GM23248 (cell line): ENCODE results near the gene YIPF4. TPM values are rescaled to one million over a fixed set of nuclear protein-coding genes. Genes with fewer than 3 reads are reported as not detected.
"Not testable (repeated sequence)": the region's sequence is repeated elsewhere in the genome, so short reads cannot be mapped to it uniquely, and the experiment has no call there.

ENCODE experiments used
- DNase-seq: peaks from one replicate; pipeline ENCODE4 v3.0.0-alpha.2; 2015
- H2AFZ ChIP-seq: fragments of 200-600 bp; sonication (generic); 2 replicates; pipeline ENCODE4 v1.6.1; 2016; ENCODE audit warnings: antibody characterized with exemption
- H3F3A ChIP-seq: fragments of 200-600 bp; sonication (generic); 2 replicates; pipeline ENCODE4 v1.6.1; 2016; ENCODE audit warnings: mild to moderate bottlenecking, antibody characterized with exemption, mixed run types; ENCODE audit not compliant: insufficient read depth
- H3K27ac ChIP-seq: fragments of 200-600 bp; sonication (generic); 2 replicates; pipeline ENCODE4 v1.5.1; 2016; ENCODE audit warnings: mild to moderate bottlenecking
- H3K27me3 ChIP-seq: fragments of 200-600 bp; sonication (generic); replicated peaks from 2 replicates; pipeline ENCODE4 v1.6.1; 2016; ENCODE audit warnings: mild to moderate bottlenecking; ENCODE audit not compliant: insufficient read depth
- H3K36me3 ChIP-seq: fragments of 200-600 bp; sonication (generic); 2 replicates; pipeline ENCODE4 v1.6.1; 2016; ENCODE audit warnings: low read depth, mild to moderate bottlenecking
- H3K4me1 ChIP-seq: fragments of 200-600 bp; sonication (generic); 2 replicates; pipeline ENCODE4 v1.6.1; 2016; ENCODE audit warnings: mild to moderate bottlenecking; ENCODE audit not compliant: insufficient read depth
- H3K4me2 ChIP-seq: fragments of 200-600 bp; sonication (generic); one replicate; pipeline ENCODE4 v1.6.1; 2016; ENCODE audit warnings: mild to moderate bottlenecking; ENCODE audit not compliant: unreplicated experiment
- H3K4me3 ChIP-seq: fragments of 200-600 bp; sonication (generic); 2 replicates; pipeline ENCODE4 v1.5.1; 2016; ENCODE audit warnings: mild to moderate bottlenecking
- H3K79me2 ChIP-seq: fragments of 200-600 bp; sonication (generic); 2 replicates; pipeline ENCODE4 v1.6.1; 2016; ENCODE audit warnings: mild to moderate bottlenecking; ENCODE audit not compliant: insufficient read depth
- H3K9ac ChIP-seq: fragments of 200-600 bp; sonication (generic); 2 replicates; pipeline ENCODE4 v1.6.1; 2016; ENCODE audit warnings: mild to moderate bottlenecking
- H3K9me2 ChIP-seq: fragments of 200-600 bp; sonication (generic); 2 replicates; pipeline ENCODE4 v1.6.1; 2016; ENCODE audit warnings: mixed run types, mild to moderate bottlenecking, moderate library complexity; ENCODE audit not compliant: insufficient read depth
- H3K9me3 ChIP-seq: fragments of 200-600 bp; sonication (generic); one replicate; pipeline ENCODE4 v1.6.1; 2017; ENCODE audit warnings: low read depth
- H4K20me1 ChIP-seq: fragments of 200-600 bp; sonication (generic); 2 replicates; pipeline ENCODE4 v1.6.0; 2016; ENCODE audit not compliant: insufficient read depth
- EZH2 ChIP-seq: fragments of 200-600 bp; sonication (generic); IDR thresholded peaks from 2 replicates; pipeline ENCODE4 v1.6.1; 2018; ENCODE audit warnings: antibody characterized with exemption, mild to moderate bottlenecking; ENCODE audit not compliant: insufficient read depth, poor library complexity, severe bottlenecking
- EZH2phosphoT487 ChIP-seq: fragments of 200-600 bp; sonication (generic); IDR thresholded peaks from 2 replicates; pipeline ENCODE4 v1.6.1; 2018; ENCODE audit warnings: antibody characterized with exemption, moderate library complexity, mild to moderate bottlenecking, low read depth; ENCODE audit not compliant: insufficient read depth
- WGBS, 2 experiments: methylation state at CpG; one replicate each; pipeline ENCODE4 v1.1.6; 2015 to 2017; ENCODE audit warnings: low lambda C conversion rate in 2 of 2, low coverage in 1 of 2; ENCODE audit errors: missing lambda C conversion rate in 2 of 2; 5-methylcytosine and 5-hydroxymethylcytosine counted together
- in situ Hi-C: fragments of 300-500 bp; cut with MboI; formaldehyde crosslinking; loops from 2 replicates; pipeline ENCODE4 v1.15.0; 2020
- polyA plus RNA-seq: library from polyadenylated mRNA; unstranded; fragments of >200 nt; fragmentation: Nextera tagmentation; extraction: Ambion mirVana; gene quantifications from 2 replicates; pipeline ENCODE4 v1.2.1, GENCODE V29; 2016
- total RNA-seq: library from RNA; depleted of rRNA; stranded (reverse); fragments of >200 nt; shearing (Covaris generic); gene quantifications from 2 replicates; pipeline ENCODE4 v1.2.3, GENCODE V29; 2014

The YIPF4 gene
- total and polyA plus RNA-seq, 2 experiments from 2014 or later, result 55.6 to 94.7 TPM

DNA sequence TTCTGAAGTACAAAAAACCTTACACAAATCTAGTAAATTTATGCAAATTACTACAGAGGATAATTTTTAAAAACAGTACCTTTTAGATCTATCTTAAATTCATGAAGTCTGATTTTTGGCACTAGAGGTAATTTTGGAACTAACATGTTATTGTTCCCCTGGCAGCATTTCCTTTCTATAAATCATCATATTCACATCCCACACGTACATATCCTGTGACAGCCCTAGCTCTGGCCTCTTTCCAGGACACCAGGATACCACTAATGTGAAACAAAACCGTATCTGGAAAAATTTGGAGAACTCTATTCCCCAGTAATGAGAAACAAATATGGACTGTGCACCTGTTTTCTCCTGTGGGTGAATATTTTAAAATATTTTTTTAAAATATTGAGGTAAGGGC is 65.1 kb downstream of the YIPF4 start:
- no peak overlapping the region for H3K4me2 ChIP-seq
- H4K20me1 ChIP-seq, result no peaks in the 10 kb centered on the region
- no peaks in the 10 kb centered on the region for H3F3A ChIP-seq
- H3K4me3 ChIP-seq, result no peak overlapping the region
- in situ Hi-C loops, result no loop called here
- no peaks in the 10 kb centered on the region for H3K9me3 ChIP-seq
- 25 to 29% methylated on average over 2 of the region's 2 CpGs for WGBS, 2 experiments
- H3K9ac ChIP-seq, result no peak overlapping the region
- H3K27ac ChIP-seq, result no peak overlapping the region
- H3K4me1 ChIP-seq, result no peaks in the 10 kb centered on the region
- H3K9me2 ChIP-seq, result no peaks in the 10 kb centered on the region
- no peaks in the 10 kb centered on the region for H3K36me3 ChIP-seq
- TF ChIP-seq EZH2phosphoT487 (no peak), EZH2 (no peak)
- no peak for DNase-seq
- H2AFZ ChIP-seq, result no peak overlapping the region
- H3K27me3 ChIP-seq, result no peaks in the 10 kb centered on the region
- no peaks in the 10 kb centered on the region for H3K79me2 ChIP-seq

DNA sequence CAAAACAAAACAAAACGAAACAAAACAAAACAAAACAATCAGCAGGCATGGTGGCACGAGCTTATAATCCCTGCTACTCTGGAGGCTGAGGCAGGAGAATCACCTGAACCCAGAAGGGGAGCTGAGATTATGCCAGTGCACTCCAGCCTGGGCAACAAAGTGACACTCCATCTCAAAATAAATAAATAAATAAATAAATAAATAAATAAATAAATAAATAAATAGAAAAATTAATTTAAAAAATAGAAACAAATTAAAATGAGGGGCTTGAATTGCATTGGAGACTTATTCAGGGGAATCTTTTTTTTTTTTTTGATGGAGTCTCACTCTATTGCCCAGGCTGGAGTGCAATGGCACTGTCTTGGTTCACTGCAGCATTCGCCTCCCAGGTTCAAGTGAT is 73.1 kb downstream of the YIPF4 start:
- H3K4me2 ChIP-seq, H3K4me1 ChIP-seq, H3K9me3 ChIP-seq, H2AFZ ChIP-seq, H4K20me1 ChIP-seq, DNase-seq, H3K36me3 ChIP-seq, H3K27me3 ChIP-seq, in situ Hi-C loops, H3K9ac ChIP-seq, H3K27ac ChIP-seq, H3K79me2 ChIP-seq, H3K9me2 ChIP-seq, H3K4me3 ChIP-seq: not testable (repeated sequence)
- WGBS, 2 experiments, result 90 to 92% methylated on average over 3 of the region's 3 CpGs
- H3F3A ChIP-seq, result peaks cover 12% of the 10 kb centered on the region

DNA sequence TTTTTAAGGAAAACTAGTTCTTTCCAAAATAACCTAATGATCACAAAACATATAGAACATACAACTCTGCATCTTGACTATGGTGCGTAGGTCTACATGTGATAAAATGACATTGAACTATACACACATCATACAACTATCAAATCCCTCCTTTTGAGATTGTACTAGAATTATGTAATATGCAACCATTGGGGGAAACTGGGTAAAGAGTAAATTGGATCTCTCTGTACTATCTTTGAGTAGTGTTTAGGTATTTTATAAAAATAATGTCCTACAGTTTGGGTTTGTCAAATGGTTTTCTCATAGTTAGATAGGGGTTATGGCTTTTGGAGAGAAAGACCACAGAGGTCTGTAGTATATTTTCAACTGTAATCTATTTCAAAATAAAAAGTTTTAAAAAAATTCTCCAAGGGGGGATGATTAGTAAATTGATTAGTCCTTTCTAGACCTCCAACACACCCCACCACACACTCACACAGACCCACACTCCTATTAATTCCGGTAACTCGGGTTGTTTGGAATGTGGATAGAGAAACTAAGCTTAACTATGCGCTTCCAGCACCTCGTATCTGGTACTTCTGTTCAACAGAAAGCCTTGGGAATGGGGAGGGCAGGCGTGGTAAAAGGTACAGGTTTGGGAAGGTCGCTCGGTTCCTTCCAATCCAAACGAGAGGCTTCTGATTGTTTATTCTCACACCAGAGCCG is 78.4 kb downstream of the YIPF4 start:
- peak overlapping the region; percentile 87 for H3K27ac ChIP-seq
- no peaks in the 10 kb centered on the region for H3K36me3 ChIP-seq
- H3K9ac ChIP-seq, result peak overlapping the region; percentile 93
- in situ Hi-C loops, result no loop called here
- H3K9me3 ChIP-seq, result no peaks in the 10 kb centered on the region
- 10% methylated on average over 10 of the region's 10 CpGs for WGBS, 2 experiments
- no peaks in the 10 kb centered on the region for H3K9me2 ChIP-seq
- H3K4me2 ChIP-seq, result peak overlapping the region; percentile 82
- peaks cover 38% of the 10 kb centered on the region for H3K79me2 ChIP-seq
- H3K27me3 ChIP-seq, result no peaks in the 10 kb centered on the region
- H4K20me1 ChIP-seq, result 0 out of 2 replicates have a peak, but pooled peaks cover 13% of the 10 kb centered on the region
- no peak for TF ChIP-seq EZH2phosphoT487
- TF ChIP-seq EZH2, result no peak
- peaks cover 29% of the 10 kb centered on the region for H3F3A ChIP-seq
- peak overlapping the region; percentile 82 for H3K4me3 ChIP-seq
- DNase-seq, result no peak
- H2AFZ ChIP-seq, result peak overlapping the region; percentile 89
- H3K4me1 ChIP-seq, result peaks cover 35% of the 10 kb centered on the region

DNA sequence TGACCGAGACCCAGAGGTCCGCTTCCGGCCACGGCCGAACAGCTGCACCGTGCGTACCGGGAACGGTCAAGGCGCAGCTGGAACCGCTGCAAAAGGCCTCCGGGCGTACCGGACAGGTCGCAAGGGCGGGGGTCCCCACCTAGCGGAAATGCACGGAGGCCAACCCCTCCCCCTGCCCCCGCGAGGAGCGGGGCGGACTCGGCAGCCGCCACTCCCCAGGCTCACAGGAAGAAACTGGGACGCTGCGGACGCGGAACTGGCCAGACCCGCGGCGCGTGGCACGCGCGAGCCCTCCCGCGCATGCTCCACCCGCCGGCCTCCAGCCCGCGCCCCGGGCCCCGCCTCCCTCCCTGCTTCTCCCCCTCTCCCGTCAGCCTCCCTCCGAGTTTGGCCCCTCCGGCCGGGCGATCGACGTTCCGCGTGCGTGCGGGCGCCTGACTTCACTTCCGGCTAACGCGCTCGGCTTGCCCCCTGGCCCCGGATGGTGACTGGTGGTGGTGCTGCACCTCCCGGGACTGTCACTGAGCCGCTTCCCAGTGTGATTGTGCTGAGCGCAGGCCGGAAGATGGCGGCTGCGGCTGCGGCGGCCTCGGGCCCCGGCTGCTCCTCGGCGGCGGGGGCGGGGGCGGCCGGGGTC is 79.1 kb downstream of the YIPF4 start, which contains the start of gene BIRC6:
Gene BIRC6 (plus strand): TSS at position 343 of the 637 bp plus-strand sequence. CDS start 139 bp downstream, at position 482.
- Histone ChIP-seq H2AFZ (peak within 1 kb of the TSS; percentile 89), H3K9me3 (no peaks in the 10 kb centered on the region), H3K27me3 (no peaks in the 10 kb centered on the region), H3K4me3 (peak within 1 kb of the TSS; percentile 82), H3K4me1 (peaks cover 36% of the 10 kb centered on the region), H4K20me1 (peaks cover 16% of the 10 kb centered on the region; the same call in 1 of the 2 replicates), H3K79me2 (peaks cover 45% of the 10 kb centered on the region), H3K9me2 (no peaks in the 10 kb centered on the region), H3K27ac (peak within 1 kb of the TSS; percentile 87), H3K4me2 (peak within 1 kb of the TSS; percentile 82), H3K9ac (peak within 1 kb of the TSS; percentile 93), H3K36me3 (no peaks in the 10 kb centered on the region), H3F3A (peaks cover 29% of the 10 kb centered on the region)
- no peak for TF ChIP-seq EZH2phosphoT487
- TF ChIP-seq EZH2, result no peak
- in situ Hi-C loops, result no loop called here
- DNase-seq, result peak; percentile 99
- whole genome bisulfite sequencing, 2 experiments, result 1% methylated on average over 39 to 69 of the region's 76 CpGs
